ENCODE data around the gene GNPDA2. TPM values are rescaled to one million over a fixed set of nuclear protein-coding genes. Genes with fewer than 3 reads are reported as not detected.

GNPDA2 gene
- total and polyA plus RNA-seq, 11 donors: 8.6 to 20.0 (median 12.5) TPM

GRCh38 chr4:44720371-44720770, 6.0 kb downstream of the GNPDA2 start:
- ATAC-seq (no peak), DNase-seq (no peak)
- peaks cover 0 to 14% (median 0%) of the 10 kb centered on the region in 9 donors for H3K36me3 ChIP-seq
- WGBS, 4 donors: 80 to 86% (median 84%) methylated on average over 4 of the region's 4 CpGs
- no peak overlapping the region for H3K27ac ChIP-seq
- H3K9me3 ChIP-seq: no peaks in the 10 kb centered on the region
- intact Hi-C loops (cut with DNase I): loop anchor here in 3 of 10 donors (5.0 to 10.0 kb wide), 2 partner anchors 43 to 46 kb away; partner anchors contain the start of gene GUF1 (in 3 of the 3)
- no peak overlapping the region for H3K4me3 ChIP-seq
- no peak for TF ChIP-seq CTCF (IDR thresholded peaks at IDR 0.05)
- no peak for TF ChIP-seq POLR2A (IDR thresholded peaks at IDR 0.05)
- no peaks in the 10 kb centered on the region for H3K27me3 ChIP-seq
- H3K4me1 ChIP-seq: peaks cover 0 to 32% (median 6%) of the 10 kb centered on the region in 12 donors

- intact Hi-C loops (cut with DNase I): no loop called here
- DNase-seq: no peak
- Histone ChIP-seq H3K27me3 (no peaks in the 10 kb centered on the region), H3K9me3 (no peaks in the 10 kb centered on the region), H3K27ac (no peak overlapping the region), H3K36me3 (peaks cover 0 to 38% (median 12%) of the 10 kb centered on the region in 9 donors), H3K4me1 (peaks cover 0 to 21% (median 2%) of the 10 kb centered on the region in 12 donors), H3K4me3 (no peak overlapping the region)
- WGBS, 4 donors: 67 to 85% (median 75%) methylated on average over 5 of the region's 5 CpGs
- no peak for ATAC-seq
- TF ChIP-seq CTCF (IDR thresholded peaks at IDR 0.05) (no peak), POLR2A (IDR thresholded peaks at IDR 0.05) (no peak)
Measured at GRCh38 chr4:44716597-44716996, 9.8 kb downstream of the GNPDA2 start.

- H3K36me3 ChIP-seq: peaks cover 0 to 71% (median 22%) of the 10 kb centered on the region in 9 donors
Measured at GRCh38 chr4:44713125-44713524, 13.2 kb downstream of the GNPDA2 start.

GRCh38 chr4:44704673-44705072, 21.7 kb downstream of the GNPDA2 start:
- WGBS, 4 donors: 83 to 85% (median 84%) methylated on average over 4 of the region's 4 CpGs
- H3K4me1 ChIP-seq: no peaks in the 10 kb centered on the region
- H3K36me3 ChIP-seq: peaks cover 0 to 98% (median 76%) of the 10 kb centered on the region in 9 donors
- intact Hi-C loops (cut with DNase I): no loop called here
- no peaks in the 10 kb centered on the region for H3K27me3 ChIP-seq
- no peak overlapping the region for H3K4me3 ChIP-seq
- no peak for ATAC-seq
- H3K27ac ChIP-seq: no peak overlapping the region
- H3K9me3 ChIP-seq: no peaks in the 10 kb centered on the region
- no peak for DNase-seq
- TF ChIP-seq CTCF (IDR thresholded peaks at IDR 0.05) (no peak), POLR2A (IDR thresholded peaks at IDR 0.05) (no peak)

More at GRCh38 chr4:44713125-44713524, 13.2 kb downstream of the GNPDA2 start:
- WGBS, 4 donors: 93 to 100% (median 96%) methylated on average over 1 of the region's 1 CpG
- H3K9me3 ChIP-seq: no peaks in the 10 kb centered on the region
- H3K4me1 ChIP-seq: peaks cover 0 to 9% (median 2%) of the 10 kb centered on the region in 12 donors
- no peak for ATAC-seq
- DNase-seq: no peak
- no peaks in the 10 kb centered on the region for H3K27me3 ChIP-seq
- H3K4me3 ChIP-seq: no peak overlapping the region
- H3K27ac ChIP-seq: no peak overlapping the region
- intact Hi-C loops (cut with DNase I): no loop called here
- TF ChIP-seq POLR2A (IDR thresholded peaks at IDR 0.05) (no peak), CTCF (IDR thresholded peaks at IDR 0.05) (no peak)

Measured in heart left ventricle (tissue), 16 donors.